GM19468 (cell line): ENCODE measurements around the gene CYP3A5.
"Not testable (repeated sequence)": the region's sequence is repeated elsewhere in the genome, so short reads cannot be mapped to it uniquely, and the experiment has no call there.

Experiments used
- ATAC-seq: cut with Tn5 transposase; IDR thresholded peaks from one replicate; pipeline ENCODE4 v1.9.1; 2021; ENCODE audit warnings: mild to moderate bottlenecking, moderate library complexity, moderate number of reproducible peaks; ENCODE audit not compliant: unreplicated experiment; ENCODE audit errors: extremely low read depth

Gene CYP3A5

GRCh38 chr7:99645590-99645989, 34.2 kb downstream of the CYP3A5 start:
- no peak for ATAC-seq

- ATAC-seq: no peak
These were observed 35.4 kb downstream of the CYP3A5 start for GRCh38 chr7:99644431-99644830.

- ATAC-seq: no peak
These were observed 36.3 kb downstream of the CYP3A5 start for GRCh38 chr7:99643464-99643863.

- ATAC-seq: no peak
These were observed 37.8 kb downstream of the CYP3A5 start for GRCh38 chr7:99642027-99642426.

- ATAC-seq: no peak
These were observed 40.5 kb downstream of the CYP3A5 start for GRCh38 chr7:99639267-99639666.

GRCh38 chr7:99638731-99639130, 41.1 kb downstream of the CYP3A5 start:
- ATAC-seq: no peak

- ATAC-seq: not testable (repeated sequence)
These were observed 42.4 kb downstream of the CYP3A5 start for GRCh38 chr7:99637414-99637813.

- no peak for ATAC-seq
These were observed 48.3 kb downstream of the CYP3A5 start for GRCh38 chr7:99631295-99632109.

- no peak for ATAC-seq
These were observed 50.2 kb downstream of the CYP3A5 start for GRCh38 chr7:99629643-99630042.

GRCh38 chr7:99628471-99629465, 51.0 kb downstream of the CYP3A5 start:
- no peak for ATAC-seq

- ATAC-seq: no peak
These were observed 52.3 kb downstream of the CYP3A5 start for GRCh38 chr7:99627513-99627912.

GRCh38 chr7:99626661-99627060, 53.1 kb downstream of the CYP3A5 start:
- ATAC-seq: no peak

- ATAC-seq: no peak
These were observed 53.8 kb downstream of the CYP3A5 start for GRCh38 chr7:99625961-99626360.

- no peak for ATAC-seq
These were observed 54.5 kb downstream of the CYP3A5 start for GRCh38 chr7:99625321-99625720.

- ATAC-seq: no peak
These were observed 55.3 kb downstream of the CYP3A5 start for GRCh38 chr7:99624484-99624883.

- ATAC-seq: no peak
These were observed 55.9 kb downstream of the CYP3A5 start for GRCh38 chr7:99623702-99624447.

GRCh38 chr7:99623091-99623693, 56.6 kb downstream of the CYP3A5 start:
- ATAC-seq: no peak

- ATAC-seq: no peak
These were observed 57.2 kb downstream of the CYP3A5 start for GRCh38 chr7:99622596-99622995.

- ATAC-seq: no peak
These were observed 58.5 kb downstream of the CYP3A5 start for GRCh38 chr7:99621271-99621670.

GRCh38 chr7:99619571-99620130, 60.1 kb downstream of the CYP3A5 start:
- no peak for ATAC-seq
